ENCODE results near the gene SLC25A21.

- TF ChIP-seq HMGXB4 (CRISPR knock-in tag; IDR thresholded peaks at IDR 0.05; ENCODE audit: borderline replicate concordance): no peak
- no peak for TF ChIP-seq POLR2A (IDR thresholded peaks at IDR 0.05; ENCODE audit: low read length)
- TF ChIP-seq USF2 (IDR thresholded peaks at IDR 0.05): no peak
- TF ChIP-seq POLR2AphosphoS2 (conservative IDR thresholded peaks at IDR 0.05; ENCODE audit: low read length): no peak
- no peak for TF ChIP-seq CTCF (IDR thresholded peaks at IDR 0.05)
- no peak for TF ChIP-seq NR3C1 (IDR thresholded peaks at IDR 0.05)
- no peak for TF ChIP-seq EP300 (IDR thresholded peaks at IDR 0.05)
- TF ChIP-seq BCL3 (IDR thresholded peaks at IDR 0.05): no peak
- TF ChIP-seq CHD2 (IDR thresholded peaks at IDR 0.05; ENCODE audit: low read length, partially characterized antibody): no peak
- TF ChIP-seq EHF (CRISPR knock-in tag; IDR thresholded peaks at IDR 0.05): no peak
- no peak for TF ChIP-seq EHMT2 (IDR thresholded peaks at IDR 0.05; ENCODE audit: low read depth)
Observed at GRCh38 chr14:36905272-36905888, 267.0 kb downstream of the SLC25A21 start.
